ENCODE results near the gene MACO1.

The MACO1 gene

GRCh38 chr1:25525361-25525688 is 94.6 kb downstream of the MACO1 start:
- no peak for DNase-seq

GRCh38 chr1:25526753-25527152 is 96.1 kb downstream of the MACO1 start:
- DNase-seq: no peak

GRCh38 chr1:25527226-25527846 is 96.6 kb downstream of the MACO1 start:
- no peak for DNase-seq

- no peak for DNase-seq
Measured at GRCh38 chr1:25527946-25528595, 97.4 kb downstream of the MACO1 start.

- no peak for DNase-seq
Measured at GRCh38 chr1:25528881-25529517, 98.3 kb downstream of the MACO1 start.

GRCh38 chr1:25529518-25530185 is 99.0 kb downstream of the MACO1 start:
- DNase-seq: peak; percentile 21

GRCh38 chr1:25530186-25531081 is 99.7 kb downstream of the MACO1 start:
- no peak for DNase-seq

- no peak for DNase-seq
Measured at GRCh38 chr1:25531082-25531461, 100.4 kb downstream of the MACO1 start.

- DNase-seq: no peak
Measured at GRCh38 chr1:25532970-25533369, 102.3 kb downstream of the MACO1 start.

- no peak for DNase-seq
Measured at GRCh38 chr1:25533775-25534409, 103.2 kb downstream of the MACO1 start.

- no peak for DNase-seq
Measured at GRCh38 chr1:25534410-25534788, 103.7 kb downstream of the MACO1 start.

- DNase-seq: no peak
Measured at GRCh38 chr1:25536124-25536523, 105.4 kb downstream of the MACO1 start.

GRCh38 chr1:25537153-25537831 is 106.6 kb downstream of the MACO1 start:
- no peak for DNase-seq

- no peak for DNase-seq
Measured at GRCh38 chr1:25538191-25538767, 107.6 kb downstream of the MACO1 start.

- no peak for DNase-seq
Measured at GRCh38 chr1:25540750-25541342, 110.1 kb downstream of the MACO1 start.

- no peak for DNase-seq
Measured at GRCh38 chr1:25541425-25541824, 110.7 kb downstream of the MACO1 start.

GRCh38 chr1:25541889-25542658 is 111.4 kb downstream of the MACO1 start:
- DNase-seq: no peak

GRCh38 chr1:25543005-25543424 is 112.3 kb downstream of the MACO1 start:
- no peak for DNase-seq

- peak; percentile 57 for DNase-seq
Measured at GRCh38 chr1:25543425-25544242, 112.9 kb downstream of the MACO1 start, which contains the start of gene LDLRAP1. LDLRAP1 (plus strand) TSS chr1:25543606; CDS start chr1:25543699, 93 bp downstream.

Data from NCI-H345 (cell line).